ENCODE results near the gene SOBP.
"Not testable (repeated sequence)": the region's sequence is repeated elsewhere in the genome, so short reads cannot be mapped to it uniquely, and the experiment has no call there.

SOBP gene

DNA sequence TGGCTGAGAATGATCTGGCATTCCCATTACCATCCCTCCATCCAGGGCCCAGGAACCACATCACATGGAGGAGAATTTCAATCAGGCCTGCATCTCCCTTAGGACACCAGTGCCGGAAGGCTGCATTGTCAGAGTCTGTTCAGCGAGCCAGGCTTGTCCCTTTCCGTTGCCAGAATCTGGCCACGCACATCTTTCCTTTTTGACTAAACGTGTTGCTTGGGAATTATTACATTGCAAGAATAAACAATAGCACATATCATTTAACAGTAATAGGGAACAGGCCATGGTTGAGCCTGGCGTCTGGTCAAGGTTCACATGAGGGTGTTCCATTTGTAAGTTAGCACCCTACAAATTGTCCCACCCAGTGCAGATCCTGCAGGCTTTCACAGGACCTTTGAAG lies 42.8 kb downstream of the SOBP start:
- DNase-seq = no peak

GRCh38 chr6:107533415-107534059 lies 43.6 kb downstream of the SOBP start:
- no peak for DNase-seq

DNA sequence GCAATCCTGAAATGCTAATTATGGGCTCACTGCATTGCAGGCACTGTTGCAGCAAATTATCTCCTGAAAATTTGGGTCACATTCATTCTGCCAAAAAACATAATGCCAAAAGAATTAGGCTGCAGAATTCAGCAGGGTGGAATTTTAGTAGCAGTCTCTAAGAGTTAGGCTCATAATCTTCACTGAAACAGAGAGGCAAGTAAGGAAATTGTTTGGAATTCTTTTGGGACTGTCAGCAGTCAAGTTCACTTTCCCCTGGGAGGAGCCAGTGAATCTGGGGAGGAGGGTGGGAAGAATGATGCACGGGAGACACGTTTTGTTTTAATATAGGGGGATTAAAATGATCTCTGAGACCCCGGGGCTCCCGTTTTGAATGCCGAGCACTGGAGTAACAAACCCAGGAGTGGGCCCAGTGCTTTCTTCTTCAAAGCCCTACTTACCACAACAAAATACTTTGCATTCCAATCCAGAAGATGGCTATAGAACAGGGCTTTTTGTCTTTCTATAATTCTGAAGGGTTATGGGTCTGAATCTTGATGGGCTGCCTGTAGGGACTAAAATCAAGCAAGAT lies 44.7 kb downstream of the SOBP start:
- no peak for DNase-seq

- DNase-seq = no peak
These were observed 45.7 kb downstream of the SOBP start for GRCh38 chr6:107535626-107536025.

DNA sequence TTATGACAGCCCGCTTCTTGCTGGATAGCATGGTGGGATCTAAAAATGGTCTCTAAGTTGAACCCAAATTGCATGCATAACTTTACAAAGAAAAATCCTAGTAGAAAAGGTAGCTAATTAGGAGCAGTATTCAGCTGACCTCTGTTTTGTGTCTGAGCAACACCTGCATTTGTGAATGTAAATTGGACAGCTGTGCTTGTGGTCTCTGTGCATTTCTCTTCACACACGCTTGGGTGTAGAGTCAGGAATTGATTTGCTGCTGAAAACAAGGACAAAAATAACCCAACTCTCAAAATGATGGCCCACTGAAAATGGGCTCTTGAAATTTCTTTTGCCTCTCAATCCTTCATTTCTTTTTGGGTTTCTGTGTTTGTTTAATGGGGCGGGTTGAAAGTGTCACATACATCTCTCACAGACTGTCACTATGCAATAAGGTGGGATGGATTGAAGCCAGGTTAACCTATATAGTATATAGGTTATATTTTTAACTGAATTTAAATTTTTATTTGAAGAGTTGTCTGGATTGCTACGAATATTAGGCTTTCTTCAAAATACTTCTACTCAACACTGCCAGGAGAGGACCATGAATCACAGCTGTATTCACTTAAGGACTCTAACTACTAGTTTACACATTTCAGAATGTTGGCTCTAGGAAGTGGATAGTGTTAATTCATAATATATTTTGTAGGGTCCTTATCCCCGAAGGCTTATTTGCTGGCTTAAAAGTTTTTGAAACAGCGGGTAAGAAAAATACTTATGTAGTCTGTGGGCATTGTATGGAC lies 46.5 kb downstream of the SOBP start:
- DNase-seq = no peak

DNA sequence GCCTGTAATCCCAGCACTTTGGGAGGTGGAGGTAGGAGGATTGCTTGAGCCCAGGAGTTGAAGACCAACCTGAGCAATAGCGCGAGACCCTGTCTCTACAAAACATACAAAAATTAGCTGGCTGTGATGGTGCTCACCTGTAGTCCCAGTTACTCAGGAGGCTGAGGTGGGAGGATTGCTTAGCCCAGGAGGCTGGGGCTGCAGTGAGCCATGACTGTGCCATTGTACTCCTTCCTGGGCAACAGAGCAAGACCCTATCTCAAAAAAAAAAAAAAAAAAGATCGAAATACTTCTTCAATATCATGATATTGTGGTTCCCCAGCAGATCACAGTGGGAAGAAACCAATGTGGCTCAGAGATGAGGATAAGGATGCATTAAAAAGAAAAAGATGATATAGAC lies 47.6 kb downstream of the SOBP start:
- DNase-seq = no peak

- no peak for DNase-seq
These were observed 49.0 kb downstream of the SOBP start for GRCh38 chr6:107538856-107539387.

DNA sequence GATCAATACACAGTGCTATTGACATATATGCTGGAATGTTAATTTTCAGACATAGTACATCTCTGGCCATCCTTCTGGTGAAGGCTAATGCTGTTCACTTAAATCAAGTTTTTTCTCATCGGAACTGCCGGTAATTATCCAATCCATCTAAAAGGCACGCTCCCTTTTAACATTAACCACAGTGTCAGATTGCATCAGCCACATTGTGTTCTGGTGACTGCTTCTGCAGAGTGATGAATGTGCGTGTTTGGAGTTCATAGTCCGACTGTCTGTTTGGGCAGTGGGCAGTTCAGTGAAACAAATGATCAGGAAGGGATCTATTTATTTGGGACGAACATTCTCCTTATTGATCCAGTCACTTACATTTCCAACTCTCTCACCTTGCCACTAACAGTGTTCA lies 49.5 kb downstream of the SOBP start:
- DNase-seq = no peak

DNA sequence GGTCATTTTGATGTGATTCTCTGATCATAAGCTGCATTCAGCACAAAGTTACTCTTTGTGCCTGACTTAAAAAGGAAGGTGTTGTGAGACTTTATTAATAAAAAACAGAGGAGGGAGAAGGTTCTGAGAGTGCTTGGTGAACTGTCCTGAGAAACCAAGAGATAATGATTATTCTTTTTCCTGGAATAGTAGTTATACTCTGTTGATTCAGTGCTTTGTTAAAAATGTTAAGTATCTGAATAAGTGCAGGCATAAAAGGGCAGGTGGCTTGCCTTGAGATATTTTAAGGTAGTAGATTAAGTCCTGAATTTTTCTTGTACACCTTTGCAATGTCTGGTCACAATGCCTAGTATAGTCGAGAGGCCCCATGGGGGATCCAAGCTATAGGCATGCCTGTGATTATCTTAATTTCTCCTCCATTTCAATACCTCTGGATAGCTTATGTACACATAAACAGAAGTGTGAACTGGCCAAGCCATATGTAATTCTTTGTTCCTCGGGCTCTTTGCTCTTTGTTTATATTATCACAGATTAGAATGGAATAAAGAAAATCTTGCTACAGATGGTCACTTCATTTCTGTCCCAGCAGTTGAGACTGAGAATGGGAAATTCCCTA lies 50.0 kb downstream of the SOBP start:
- no peak for DNase-seq

DNA sequence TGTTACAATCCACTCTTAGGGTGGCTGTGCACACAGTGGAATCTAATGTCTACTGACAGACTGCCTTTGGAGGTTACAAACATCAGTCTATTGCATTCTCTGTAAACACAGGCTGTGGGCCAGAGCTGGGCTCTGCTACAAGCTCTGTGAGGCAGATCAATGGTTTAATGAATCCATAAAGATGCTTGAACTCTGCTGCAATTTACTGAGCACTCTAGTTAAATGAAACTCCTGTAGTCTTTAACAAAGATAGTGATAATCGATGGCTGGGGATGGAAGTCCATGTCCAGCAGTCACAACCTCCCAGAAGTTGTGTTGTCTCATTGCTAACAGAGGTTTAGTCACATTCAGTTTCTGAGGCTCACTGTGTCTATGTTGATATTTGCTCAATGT lies 50.5 kb downstream of the SOBP start:
- DNase-seq = no peak

GRCh38 chr6:107542192-107542668 lies 52.3 kb downstream of the SOBP start:
- no peak for DNase-seq

GRCh38 chr6:107543088-107543487 lies 53.2 kb downstream of the SOBP start:
- no peak for DNase-seq

DNA sequence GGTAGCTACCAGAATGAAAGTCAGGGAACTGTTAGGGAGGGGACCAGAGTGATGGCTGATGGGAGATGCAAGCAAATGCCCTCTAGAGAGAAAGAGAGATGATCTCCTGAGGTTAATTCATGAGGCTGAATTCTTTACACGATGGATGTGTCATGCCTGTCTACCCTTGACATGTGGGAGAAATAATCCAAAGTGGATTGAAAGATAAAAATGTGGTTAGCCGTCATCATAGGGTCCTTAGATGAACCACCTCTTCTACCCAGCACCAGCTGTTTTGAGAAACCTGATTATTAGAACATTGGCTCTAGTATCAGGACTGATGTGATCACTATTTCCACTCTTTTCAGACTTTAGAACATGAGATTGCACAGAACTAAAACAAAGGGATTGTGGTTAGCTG lies 53.6 kb downstream of the SOBP start:
- DNase-seq = no peak

DNA sequence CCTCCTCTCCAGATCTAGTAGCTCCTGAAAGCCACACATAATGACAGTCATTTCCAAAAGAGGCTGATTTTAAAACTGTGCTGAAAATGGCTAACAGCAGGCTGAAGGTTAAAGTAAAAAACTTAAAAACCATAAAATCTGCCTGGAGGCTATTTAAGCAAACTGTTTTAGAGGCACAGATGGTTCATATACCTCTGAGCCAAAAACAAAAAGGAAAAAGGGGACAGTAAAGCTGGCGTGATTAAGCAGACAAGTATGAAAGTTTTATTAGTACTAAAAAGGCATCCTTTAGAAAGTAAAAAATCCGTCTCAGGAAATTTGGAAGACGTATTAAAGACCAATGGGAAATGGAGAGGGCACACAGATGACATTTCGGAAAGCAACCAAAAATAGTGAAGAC lies 55.8 kb downstream of the SOBP start:
- DNase-seq = no peak

GRCh38 chr6:107546691-107547450 lies 57.0 kb downstream of the SOBP start:
- DNase-seq = no peak

DNA sequence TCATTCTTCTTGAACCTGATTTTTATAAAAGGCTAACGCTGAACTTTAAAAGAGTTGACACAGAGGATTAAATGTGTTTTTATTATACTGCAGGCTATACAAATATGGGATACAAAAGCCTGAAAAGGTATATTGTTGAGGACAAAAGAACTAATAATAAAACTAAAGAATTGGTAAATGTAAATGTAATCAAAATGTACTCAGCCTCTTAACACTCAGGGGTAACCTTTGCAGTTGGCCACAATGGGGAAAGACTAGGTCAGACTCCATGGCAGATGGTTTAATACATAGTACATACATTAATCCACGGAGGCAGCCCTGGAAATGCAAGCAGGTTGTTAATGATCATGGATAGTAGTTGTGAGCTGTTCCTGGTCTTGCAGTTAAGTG lies 57.5 kb downstream of the SOBP start:
- DNase-seq = no peak

- DNase-seq = no peak
These were observed 60.4 kb downstream of the SOBP start for GRCh38 chr6:107550241-107550840.

GRCh38 chr6:107550906-107551305 lies 61.0 kb downstream of the SOBP start:
- no peak for DNase-seq

DNA sequence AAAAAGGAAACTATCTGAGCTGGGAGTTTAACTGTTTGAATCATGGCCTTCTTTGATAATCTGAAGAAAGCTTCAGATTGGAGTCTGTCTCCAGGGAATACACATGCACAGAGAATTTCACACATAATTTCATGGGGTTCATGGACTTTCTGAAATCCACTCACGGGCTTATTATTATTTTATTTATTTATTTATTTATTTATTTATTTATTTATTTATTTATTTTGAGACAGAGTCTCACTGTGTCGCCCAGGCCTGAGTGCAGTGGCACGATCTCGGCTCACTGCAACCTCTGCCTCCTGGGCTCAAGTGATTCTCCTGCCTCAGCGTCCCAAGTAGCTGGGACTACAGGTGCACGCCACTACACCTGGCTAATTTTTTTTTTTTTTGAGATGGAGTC lies 63.2 kb downstream of the SOBP start:
- DNase-seq = not testable (repeated sequence)

GRCh38 chr6:107554326-107554725 lies 64.4 kb downstream of the SOBP start:
- no peak for DNase-seq

DNA sequence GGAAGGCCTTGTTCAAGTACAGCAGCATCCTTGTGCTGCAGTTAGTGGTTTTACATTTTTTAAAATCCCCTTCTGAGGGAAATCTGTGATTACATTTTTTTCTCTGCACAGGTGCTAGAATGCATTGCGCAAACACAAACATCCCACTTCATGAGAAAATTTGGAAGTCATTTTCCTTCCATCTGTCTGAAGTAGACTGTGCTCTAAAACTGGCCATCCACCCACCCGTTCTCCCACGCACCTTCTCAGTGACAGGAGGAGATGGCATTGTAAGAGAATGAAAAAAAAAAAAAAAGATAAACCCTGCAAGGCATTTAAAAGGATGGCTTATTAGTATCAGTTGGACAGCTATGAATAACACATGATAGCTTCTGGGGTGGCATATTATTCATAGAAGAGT lies 65.0 kb downstream of the SOBP start:
- no peak for DNase-seq

GRCh38 chr6:107555449-107555848 lies 65.5 kb downstream of the SOBP start:
- DNase-seq = no peak
